ENCODE measurements around the gene P2RX7.

P2RX7 gene

GRCh38 chr12:121214855-121215745 lies 82.4 kb downstream of the P2RX7 start:
- H3K27ac ChIP-seq (ENCODE audit: low read length): peak overlapping the region; percentile 52
- H3K36me3 ChIP-seq (ENCODE audit: control insufficient read depth in 1 of 2, insufficient read depth in 2 of 2, low read length in 2 of 2): peaks cover 4 to 10% of the 10 kb centered on the region in 2 donors
- H3K9me3 ChIP-seq (ENCODE audit: control insufficient read depth in 1 of 2, low read length in 2 of 2): no peaks in the 10 kb centered on the region
- no peak overlapping the region for H3K4me3 ChIP-seq (ENCODE audit: low read depth in 1 of 2, low read length in 2 of 2)
- H3K27me3 ChIP-seq (ENCODE audit: low read depth, low read length): no peaks in the 10 kb centered on the region
- H3K4me1 ChIP-seq (ENCODE audit: control insufficient read depth in 1 of 2, insufficient read depth in 2 of 2, low read length in 2 of 2): peaks cover 0 to 10% of the 10 kb centered on the region in 2 donors

- H3K4me3 ChIP-seq (ENCODE audit: low read depth in 1 of 2, low read length in 2 of 2): no peak overlapping the region
- peaks cover 0 to 10% of the 10 kb centered on the region in 2 donors for H3K4me1 ChIP-seq (ENCODE audit: control insufficient read depth in 1 of 2, insufficient read depth in 2 of 2, low read length in 2 of 2)
- no peak overlapping the region for H3K27ac ChIP-seq (ENCODE audit: low read length)
- peaks cover 4 to 10% of the 10 kb centered on the region in 2 donors for H3K36me3 ChIP-seq (ENCODE audit: control insufficient read depth in 1 of 2, insufficient read depth in 2 of 2, low read length in 2 of 2)
- no peaks in the 10 kb centered on the region for H3K9me3 ChIP-seq (ENCODE audit: control insufficient read depth in 1 of 2, low read length in 2 of 2)
- no peaks in the 10 kb centered on the region for H3K27me3 ChIP-seq (ENCODE audit: low read depth, low read length)
Observed at GRCh38 chr12:121216102-121216501, 83.4 kb downstream of the P2RX7 start.

- Histone ChIP-seq H3K27ac (ENCODE audit: low read length) (no peak overlapping the region), H3K36me3 (ENCODE audit: control insufficient read depth in 1 of 2, insufficient read depth in 2 of 2, low read length in 2 of 2) (peaks cover 4 to 15% of the 10 kb centered on the region in 2 donors)
Observed at GRCh38 chr12:121217063-121217462, 84.4 kb downstream of the P2RX7 start.

GRCh38 chr12:121217761-121218160 lies 85.1 kb downstream of the P2RX7 start:
- Histone ChIP-seq H3K4me1 (ENCODE audit: control insufficient read depth in 1 of 2, insufficient read depth in 2 of 2, low read length in 2 of 2) (peaks cover 0 to 10% of the 10 kb centered on the region in 2 donors), H3K27ac (ENCODE audit: low read length) (no peak overlapping the region), H3K36me3 (ENCODE audit: control insufficient read depth in 1 of 2, insufficient read depth in 2 of 2, low read length in 2 of 2) (peaks cover 4 to 18% of the 10 kb centered on the region in 2 donors), H3K27me3 (ENCODE audit: low read depth, low read length) (no peaks in the 10 kb centered on the region), H3K9me3 (ENCODE audit: control insufficient read depth in 1 of 2, low read length in 2 of 2) (no peaks in the 10 kb centered on the region), H3K4me3 (ENCODE audit: low read depth in 1 of 2, low read length in 2 of 2) (no peak overlapping the region)

More at GRCh38 chr12:121217063-121217462, 84.4 kb downstream of the P2RX7 start:
- no peaks in the 10 kb centered on the region for H3K27me3 ChIP-seq (ENCODE audit: low read depth, low read length)
- H3K4me1 ChIP-seq (ENCODE audit: control insufficient read depth in 1 of 2, insufficient read depth in 2 of 2, low read length in 2 of 2): peaks cover 0 to 10% of the 10 kb centered on the region in 2 donors
- H3K4me3 ChIP-seq (ENCODE audit: low read depth in 1 of 2, low read length in 2 of 2): no peak overlapping the region
- no peaks in the 10 kb centered on the region for H3K9me3 ChIP-seq (ENCODE audit: control insufficient read depth in 1 of 2, low read length in 2 of 2)

GRCh38 chr12:121218588-121219352 lies 86.1 kb downstream of the P2RX7 start:
- Histone ChIP-seq H3K27me3 (ENCODE audit: low read depth, low read length) (no peaks in the 10 kb centered on the region), H3K4me3 (ENCODE audit: low read depth in 1 of 2, low read length in 2 of 2) (no peak overlapping the region), H3K36me3 (ENCODE audit: control insufficient read depth in 1 of 2, insufficient read depth in 2 of 2, low read length in 2 of 2) (peaks cover 4 to 26% of the 10 kb centered on the region in 2 donors), H3K9me3 (ENCODE audit: control insufficient read depth in 1 of 2, low read length in 2 of 2) (no peaks in the 10 kb centered on the region), H3K4me1 (ENCODE audit: control insufficient read depth in 1 of 2, insufficient read depth in 2 of 2, low read length in 2 of 2) (peaks cover 0 to 10% of the 10 kb centered on the region in 2 donors), H3K27ac (ENCODE audit: low read length) (no peak overlapping the region)

- H3K27ac ChIP-seq (ENCODE audit: low read length): no peak overlapping the region
- peaks cover 0 to 8% of the 10 kb centered on the region in 2 donors for H3K4me1 ChIP-seq (ENCODE audit: control insufficient read depth in 1 of 2, insufficient read depth in 2 of 2, low read length in 2 of 2)
- H3K9me3 ChIP-seq (ENCODE audit: control insufficient read depth in 1 of 2, low read length in 2 of 2): no peaks in the 10 kb centered on the region
- H3K4me3 ChIP-seq (ENCODE audit: low read depth in 1 of 2, low read length in 2 of 2): no peak overlapping the region
- H3K36me3 ChIP-seq (ENCODE audit: control insufficient read depth in 1 of 2, insufficient read depth in 2 of 2, low read length in 2 of 2): peaks cover 4 to 29% of the 10 kb centered on the region in 2 donors
- H3K27me3 ChIP-seq (ENCODE audit: low read depth, low read length): no peaks in the 10 kb centered on the region
Observed at GRCh38 chr12:121219353-121219986, 86.8 kb downstream of the P2RX7 start.

GRCh38 chr12:121222847-121223246 lies 90.2 kb downstream of the P2RX7 start:
- Histone ChIP-seq H3K4me1 (ENCODE audit: control insufficient read depth in 1 of 2, insufficient read depth in 2 of 2, low read length in 2 of 2) (no peaks in the 10 kb centered on the region), H3K36me3 (ENCODE audit: control insufficient read depth in 1 of 2, insufficient read depth in 2 of 2, low read length in 2 of 2) (peaks cover 5 to 28% of the 10 kb centered on the region in 2 donors), H3K9me3 (ENCODE audit: control insufficient read depth in 1 of 2, low read length in 2 of 2) (no peaks in the 10 kb centered on the region), H3K4me3 (ENCODE audit: low read depth in 1 of 2, low read length in 2 of 2) (no peak overlapping the region), H3K27me3 (ENCODE audit: low read depth, low read length) (no peaks in the 10 kb centered on the region), H3K27ac (ENCODE audit: low read length) (no peak overlapping the region)

GRCh38 chr12:121223292-121224285 lies 90.9 kb downstream of the P2RX7 start:
- Histone ChIP-seq H3K4me3 (ENCODE audit: low read depth in 1 of 2, low read length in 2 of 2) (no peak overlapping the region), H3K4me1 (ENCODE audit: control insufficient read depth in 1 of 2, insufficient read depth in 2 of 2, low read length in 2 of 2) (no peaks in the 10 kb centered on the region), H3K27me3 (ENCODE audit: low read depth, low read length) (no peaks in the 10 kb centered on the region), H3K9me3 (ENCODE audit: control insufficient read depth in 1 of 2, low read length in 2 of 2) (no peaks in the 10 kb centered on the region), H3K36me3 (ENCODE audit: control insufficient read depth in 1 of 2, insufficient read depth in 2 of 2, low read length in 2 of 2) (peaks cover 7 to 27% of the 10 kb centered on the region in 2 donors), H3K27ac (ENCODE audit: low read length) (no peak overlapping the region)

GRCh38 chr12:121224591-121224990 lies 91.9 kb downstream of the P2RX7 start:
- H3K4me3 ChIP-seq (ENCODE audit: low read depth in 1 of 2, low read length in 2 of 2): no peak overlapping the region
- H3K27ac ChIP-seq (ENCODE audit: low read length): no peak overlapping the region
- H3K4me1 ChIP-seq (ENCODE audit: control insufficient read depth in 1 of 2, insufficient read depth in 2 of 2, low read length in 2 of 2): no peaks in the 10 kb centered on the region
- no peaks in the 10 kb centered on the region for H3K9me3 ChIP-seq (ENCODE audit: control insufficient read depth in 1 of 2, low read length in 2 of 2)
- H3K27me3 ChIP-seq (ENCODE audit: low read depth, low read length): no peaks in the 10 kb centered on the region
- H3K36me3 ChIP-seq (ENCODE audit: control insufficient read depth in 1 of 2, insufficient read depth in 2 of 2, low read length in 2 of 2): peaks cover 9 to 30% of the 10 kb centered on the region in 2 donors

GRCh38 chr12:121226399-121226798 lies 93.7 kb downstream of the P2RX7 start:
- peaks cover 9 to 30% of the 10 kb centered on the region in 2 donors for H3K36me3 ChIP-seq (ENCODE audit: control insufficient read depth in 1 of 2, insufficient read depth in 2 of 2, low read length in 2 of 2)
- no peaks in the 10 kb centered on the region for H3K4me1 ChIP-seq (ENCODE audit: control insufficient read depth in 1 of 2, insufficient read depth in 2 of 2, low read length in 2 of 2)
- H3K4me3 ChIP-seq (ENCODE audit: low read depth in 1 of 2, low read length in 2 of 2): no peak overlapping the region
- no peaks in the 10 kb centered on the region for H3K27me3 ChIP-seq (ENCODE audit: low read depth, low read length)
- H3K27ac ChIP-seq (ENCODE audit: low read length): no peak overlapping the region
- H3K9me3 ChIP-seq (ENCODE audit: control insufficient read depth in 1 of 2, low read length in 2 of 2): no peaks in the 10 kb centered on the region

Data from muscle layer of duodenum (tissue), 2 donors.